Astrocyte of the cerebellum (primary cell): ENCODE measurements around the gene FOXN3.
A peak's percentile ranks its signal among the peaks of the same experiment; 100 is the strongest.

ENCODE experiments used
- DNase-seq: peaks from one replicate; pipeline ENCODE4 v3.0.0-alpha.2; 2011; ENCODE audit warnings: low read depth
- H3K4me3 ChIP-seq: 2 replicates; pipeline ENCODE4 v1.5.1; 2011; ENCODE audit warnings: mild to moderate bottlenecking, low read depth, low read length, moderate library complexity
- CTCF ChIP-seq: IDR thresholded peaks from 2 replicates; pipeline ENCODE4 v1.5.1; 2012; ENCODE audit warnings: low read length, low read depth, moderate library complexity, mild to moderate bottlenecking; ENCODE audit errors: missing control alignments
- in situ Hi-C: cut with HindIII; loops from 2 replicates; pipeline ENCODE4 v1.10.0; 2017; ENCODE audit warnings: low sequenced_read_pairs

Gene FOXN3

GRCh38 chr14:89419973-89420482 lies 3.0 kb upstream of the FOXN3 start:
- DNase-seq: no peak
- H3K4me3 ChIP-seq: no peak overlapping the region
- in situ Hi-C loops: no loop called here
- TF ChIP-seq CTCF: no peak

- no peak for DNase-seq
- in situ Hi-C loops: no loop called here
- TF ChIP-seq CTCF: no peak
- no peak overlapping the region for H3K4me3 ChIP-seq
Observed at GRCh38 chr14:89418976-89419375, 1.9 kb upstream of the FOXN3 start.

- in situ Hi-C loops: no loop called here
- TF ChIP-seq CTCF: no peak
- no peak for DNase-seq
Observed at GRCh38 chr14:89418452-89418851, 1.4 kb upstream of the FOXN3 start.

GRCh38 chr14:89417465-89418225 lies 612 bp upstream of the FOXN3 start:
- TF ChIP-seq CTCF: peak; percentile 29
- DNase-seq: no peak
- peak overlapping the region; percentile 92 for H3K4me3 ChIP-seq
- in situ Hi-C loops: no loop called here

More at GRCh38 chr14:89418452-89418851, 1.4 kb upstream of the FOXN3 start:
- H3K4me3 ChIP-seq: no peak overlapping the region

GRCh38 chr14:89416002-89416995 lies 734 bp downstream of the FOXN3 start:
- in situ Hi-C loops: no loop called here
- TF ChIP-seq CTCF: no peak
- H3K4me3 ChIP-seq: peak overlapping the region; percentile 92
- DNase-seq: peak; percentile 93

- H3K4me3 ChIP-seq: peak overlapping the region; percentile 92
- TF ChIP-seq CTCF: no peak
- in situ Hi-C loops: no loop called here
- DNase-seq: no peak
Observed at GRCh38 chr14:89415159-89415558, 1.9 kb downstream of the FOXN3 start.
